ENCODE measurements around the gene TFDP1. TPM values are rescaled to one million over a fixed set of nuclear protein-coding genes. Genes with fewer than 3 reads are reported as not detected.

The TFDP1 gene
- total RNA-seq, 1 donor from 2014 or later: 40.0 TPM

DNA sequence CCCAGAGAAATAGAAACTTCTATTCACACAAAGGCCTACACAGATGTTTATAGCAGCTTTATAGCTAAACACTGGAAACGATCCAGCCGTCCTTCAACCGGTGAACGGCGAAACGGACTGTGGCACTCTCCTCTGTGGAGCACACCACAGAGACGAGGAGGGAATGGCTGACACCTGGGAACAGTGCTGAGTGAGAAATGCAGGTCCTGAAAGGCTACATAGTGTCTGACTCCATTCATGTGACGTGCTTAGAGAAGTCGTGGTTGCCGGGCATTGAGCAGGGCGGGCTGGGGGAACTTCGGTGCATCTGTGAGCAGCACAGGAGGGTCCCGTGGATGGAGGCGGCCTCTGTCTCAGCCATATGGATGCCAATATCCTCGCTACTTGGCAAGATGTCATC is 79.4 kb downstream of the TFDP1 start:
- Histone ChIP-seq H3K27me3 (no peaks in the 10 kb centered on the region), H3K27ac (no peak overlapping the region), H3K4me1 (no peaks in the 10 kb centered on the region), H3K9me3 (no peaks in the 10 kb centered on the region), H3K4me3 (no peak overlapping the region), H3K36me3 (no peaks in the 10 kb centered on the region)
- TF ChIP-seq, protein P1, sequence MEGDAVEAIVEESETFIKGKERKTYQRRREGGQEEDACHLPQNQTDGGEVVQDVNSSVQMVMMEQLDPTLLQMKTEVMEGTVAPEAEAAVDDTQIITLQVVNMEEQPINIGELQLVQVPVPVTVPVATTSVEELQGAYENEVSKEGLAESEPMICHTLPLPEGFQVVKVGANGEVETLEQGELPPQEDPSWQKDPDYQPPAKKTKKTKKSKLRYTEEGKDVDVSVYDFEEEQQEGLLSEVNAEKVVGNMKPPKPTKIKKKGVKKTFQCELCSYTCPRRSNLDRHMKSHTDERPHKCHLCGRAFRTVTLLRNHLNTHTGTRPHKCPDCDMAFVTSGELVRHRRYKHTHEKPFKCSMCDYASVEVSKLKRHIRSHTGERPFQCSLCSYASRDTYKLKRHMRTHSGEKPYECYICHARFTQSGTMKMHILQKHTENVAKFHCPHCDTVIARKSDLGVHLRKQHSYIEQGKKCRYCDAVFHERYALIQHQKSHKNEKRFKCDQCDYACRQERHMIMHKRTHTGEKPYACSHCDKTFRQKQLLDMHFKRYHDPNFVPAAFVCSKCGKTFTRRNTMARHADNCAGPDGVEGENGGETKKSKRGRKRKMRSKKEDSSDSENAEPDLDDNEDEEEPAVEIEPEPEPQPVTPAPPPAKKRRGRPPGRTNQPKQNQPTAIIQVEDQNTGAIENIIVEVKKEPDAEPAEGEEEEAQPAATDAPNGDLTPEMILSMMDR (IDR thresholded peaks at IDR 0.05): no peak
- no peak for TF ChIP-seq POLR2A (IDR thresholded peaks at IDR 0.05)
- TF ChIP-seq POLR2AphosphoS5 (IDR thresholded peaks at IDR 0.05; ENCODE audit: insufficient read depth in 1 of 2, low read depth in 1 of 2): no peak
- intact Hi-C loops (cut with DNase I): no loop called here
- no peak for DNase-seq (ENCODE audit: extremely low spot score in 2 of 2)

GRCh38 chr13:113664751-113665596 is 80.4 kb downstream of the TFDP1 start:
- TF ChIP-seq POLR2A (IDR thresholded peaks at IDR 0.05) (no peak), POLR2AphosphoS5 (IDR thresholded peaks at IDR 0.05; ENCODE audit: insufficient read depth in 1 of 2, low read depth in 1 of 2) (no peak)
- TF ChIP-seq, protein P1 (IDR thresholded peaks at IDR 0.05): no peak
- no peaks in the 10 kb centered on the region for H3K9me3 ChIP-seq
- intact Hi-C loops (cut with DNase I): no loop called here
- no peaks in the 10 kb centered on the region for H3K27me3 ChIP-seq
- DNase-seq (ENCODE audit: extremely low spot score in 2 of 2): no peak
- no peak overlapping the region for H3K4me3 ChIP-seq
- H3K4me1 ChIP-seq: no peaks in the 10 kb centered on the region
- H3K27ac ChIP-seq: no peak overlapping the region
- H3K36me3 ChIP-seq: no peaks in the 10 kb centered on the region

DNA sequence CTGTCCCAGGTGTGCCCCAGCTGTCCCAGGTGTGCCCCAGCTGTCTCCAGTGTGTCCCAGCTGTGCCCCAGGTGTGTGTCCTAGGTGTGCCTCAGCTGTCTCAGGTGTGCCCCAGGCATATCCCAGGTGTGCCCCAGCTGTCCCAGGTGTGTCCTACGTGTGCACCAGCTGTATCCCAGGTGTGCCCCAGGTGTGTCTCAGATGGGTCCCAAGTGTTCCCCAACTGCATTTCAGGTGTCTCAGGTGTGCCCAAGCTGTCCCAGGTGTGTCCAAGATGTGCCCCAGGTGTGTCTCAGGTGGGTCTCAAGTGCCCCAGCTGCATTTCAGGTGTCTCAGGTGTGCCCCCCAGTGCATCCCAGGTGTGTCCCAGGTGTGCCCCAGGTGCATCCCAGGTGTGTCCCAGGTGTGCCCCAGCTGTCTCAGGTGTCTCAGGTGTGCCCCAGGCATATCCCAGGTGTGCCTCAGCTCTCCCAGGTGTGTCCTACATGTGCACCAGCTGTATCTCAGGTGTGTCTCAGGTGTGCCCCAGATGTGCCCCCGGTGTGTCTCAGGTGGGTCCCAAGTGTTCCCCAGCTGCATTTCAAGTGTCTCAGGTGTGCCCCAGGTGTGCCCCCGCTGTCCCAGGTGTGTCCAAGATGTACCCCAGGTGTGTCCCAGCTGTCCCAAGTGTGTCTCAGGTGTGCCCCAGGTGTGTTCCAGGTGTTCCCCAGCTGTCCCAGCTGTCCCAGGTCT is 81.2 kb downstream of the TFDP1 start:
- intact Hi-C loops (cut with DNase I): no loop called here
- no peak for TF ChIP-seq POLR2AphosphoS5 (IDR thresholded peaks at IDR 0.05; ENCODE audit: insufficient read depth in 1 of 2, low read depth in 1 of 2)
- TF ChIP-seq, protein P1 (IDR thresholded peaks at IDR 0.05): no peak
- no peak for TF ChIP-seq POLR2A (IDR thresholded peaks at IDR 0.05)
- H3K4me1 ChIP-seq: no peaks in the 10 kb centered on the region
- H3K36me3 ChIP-seq: no peaks in the 10 kb centered on the region
- no peak overlapping the region for H3K4me3 ChIP-seq
- DNase-seq (ENCODE audit: extremely low spot score in 2 of 2): no peak
- H3K27me3 ChIP-seq: no peaks in the 10 kb centered on the region
- no peaks in the 10 kb centered on the region for H3K9me3 ChIP-seq
- H3K27ac ChIP-seq: no peak overlapping the region

DNA sequence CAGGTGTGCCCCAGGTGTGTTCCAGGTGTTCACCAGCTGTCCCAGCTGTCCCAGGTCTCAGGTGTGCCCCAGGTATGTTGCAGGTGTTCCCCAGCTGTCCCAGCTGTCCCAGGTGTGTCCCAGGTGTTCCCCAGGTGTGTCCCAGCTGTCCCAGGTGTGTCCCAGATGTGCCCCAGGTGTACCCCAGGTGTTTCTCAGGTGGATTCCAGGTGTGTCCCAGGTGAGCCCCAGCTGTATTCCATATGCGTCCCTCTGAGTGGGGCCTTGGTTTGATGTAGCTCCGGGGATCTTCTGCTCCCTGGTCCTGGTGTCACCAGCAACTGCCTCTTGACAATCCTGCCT is 81.7 kb downstream of the TFDP1 start:
- no peak overlapping the region for H3K4me3 ChIP-seq
- no peak for DNase-seq (ENCODE audit: extremely low spot score in 2 of 2)
- H3K4me1 ChIP-seq: no peaks in the 10 kb centered on the region
- H3K36me3 ChIP-seq: no peaks in the 10 kb centered on the region
- no peak for TF ChIP-seq POLR2A (IDR thresholded peaks at IDR 0.05)
- no peak for TF ChIP-seq POLR2AphosphoS5 (IDR thresholded peaks at IDR 0.05; ENCODE audit: insufficient read depth in 1 of 2, low read depth in 1 of 2)
- TF ChIP-seq, protein P1 (IDR thresholded peaks at IDR 0.05): no peak
- intact Hi-C loops (cut with DNase I): no loop called here
- no peaks in the 10 kb centered on the region for H3K9me3 ChIP-seq
- no peak overlapping the region for H3K27ac ChIP-seq
- no peaks in the 10 kb centered on the region for H3K27me3 ChIP-seq

Data from vagina (tissue), 2 donors.